ENCODE measurements around the gene NTRK3. TPM values are rescaled to one million over a fixed set of nuclear protein-coding genes. Genes with fewer than 3 reads are reported as not detected.

The NTRK3 gene
- total RNA-seq, 1 donor from 2014 or later: not detected

- DNase-seq (no peak), ATAC-seq (ENCODE audit: low read depth) (no peak)
- no peaks in the 10 kb centered on the region for H3K27me3 Mint-ChIP-seq
- no peaks in the 10 kb centered on the region for H3K36me3 Mint-ChIP-seq (ENCODE audit: low read depth)
- H3K4me1 Mint-ChIP-seq: no peaks in the 10 kb centered on the region
- H3K27ac Mint-ChIP-seq: no peak overlapping the region
- no peak overlapping the region for H3K4me3 Mint-ChIP-seq
- POLR2A ChIA-PET: no interaction called here
- no peak for TF ChIP-seq CTCF (IDR thresholded peaks at IDR 0.05)
- H3K9me3 Mint-ChIP-seq: no peaks in the 10 kb centered on the region
- CTCF ChIA-PET: no interaction called here
- intact Hi-C loops (cut with micrococcal nuclease): no loop called here
These were observed 124.6 kb downstream of the NTRK3 start for GRCh38 chr15:88131937-88132336.

- H3K4me3 Mint-ChIP-seq: no peak overlapping the region
- H3K36me3 Mint-ChIP-seq (ENCODE audit: low read depth): no peaks in the 10 kb centered on the region
- no peak for TF ChIP-seq CTCF (IDR thresholded peaks at IDR 0.05)
- ATAC-seq (ENCODE audit: low read depth) (no peak), DNase-seq (no peak)
- peaks cover 2% of the 10 kb centered on the region for H3K27me3 Mint-ChIP-seq
- H3K4me1 Mint-ChIP-seq: no peaks in the 10 kb centered on the region
- CTCF ChIA-PET: no interaction called here
- H3K9me3 Mint-ChIP-seq: no peaks in the 10 kb centered on the region
- no peak overlapping the region for H3K27ac Mint-ChIP-seq
- intact Hi-C loops (cut with micrococcal nuclease): no loop called here
- POLR2A ChIA-PET: no interaction called here
These were observed 129.1 kb downstream of the NTRK3 start for GRCh38 chr15:88127432-88127790.

- peaks cover 2% of the 10 kb centered on the region for H3K27me3 Mint-ChIP-seq
- H3K27ac Mint-ChIP-seq: no peak overlapping the region
- H3K36me3 Mint-ChIP-seq (ENCODE audit: low read depth): no peaks in the 10 kb centered on the region
- intact Hi-C loops (cut with micrococcal nuclease): no loop called here
- POLR2A ChIA-PET: no interaction called here
- no peak overlapping the region for H3K4me3 Mint-ChIP-seq
- TF ChIP-seq CTCF (IDR thresholded peaks at IDR 0.05): no peak
- no peaks in the 10 kb centered on the region for H3K9me3 Mint-ChIP-seq
- ATAC-seq (ENCODE audit: low read depth) (no peak), DNase-seq (no peak)
- CTCF ChIA-PET: no interaction called here
- no peaks in the 10 kb centered on the region for H3K4me1 Mint-ChIP-seq
These were observed 129.7 kb downstream of the NTRK3 start for GRCh38 chr15:88126695-88127431.

GRCh38 chr15:88125576-88125975, 131.0 kb downstream of the NTRK3 start:
- Mint-ChIP-seq H3K4me3 (no peak overlapping the region), H3K36me3 (ENCODE audit: low read depth) (no peaks in the 10 kb centered on the region), H3K27ac (no peak overlapping the region), H3K4me1 (no peaks in the 10 kb centered on the region), H3K27me3 (peaks cover 2% of the 10 kb centered on the region), H3K9me3 (no peaks in the 10 kb centered on the region)
- CTCF ChIA-PET: no interaction called here
- ATAC-seq (ENCODE audit: low read depth): no peak
- intact Hi-C loops (cut with micrococcal nuclease): no loop called here
- POLR2A ChIA-PET: no interaction called here
- TF ChIP-seq CTCF (IDR thresholded peaks at IDR 0.05): no peak
- DNase-seq: no peak

- H3K36me3 Mint-ChIP-seq (ENCODE audit: low read depth): no peaks in the 10 kb centered on the region
- H3K4me1 Mint-ChIP-seq: no peaks in the 10 kb centered on the region
- CTCF ChIA-PET: no interaction called here
- POLR2A ChIA-PET: no interaction called here
- no peak overlapping the region for H3K27ac Mint-ChIP-seq
- TF ChIP-seq CTCF (IDR thresholded peaks at IDR 0.05): no peak
- no peak for ATAC-seq (ENCODE audit: low read depth)
- intact Hi-C loops (cut with micrococcal nuclease): no loop called here
- H3K9me3 Mint-ChIP-seq: no peaks in the 10 kb centered on the region
- H3K4me3 Mint-ChIP-seq: no peak overlapping the region
- no peak for DNase-seq
- peaks cover 2% of the 10 kb centered on the region for H3K27me3 Mint-ChIP-seq
These were observed 132.3 kb downstream of the NTRK3 start for GRCh38 chr15:88124199-88124598.

All from activated B cell treated with CpG ODN at 0.5 μM for 24 hours (primary cell).